ENCODE measurements around the gene ECE2.
"Not testable (repeated sequence)": the region's sequence is repeated elsewhere in the genome, so short reads cannot be mapped to it uniquely, and the experiment has no call there.

The ECE2 gene

GRCh38 chr3:184339001-184339400, 63.2 kb downstream of the ECE2 start:
- DNase-seq = no peak

- DNase-seq = not testable (repeated sequence)
Measured at GRCh38 chr3:184339451-184340135, 63.8 kb downstream of the ECE2 start.

- DNase-seq = no peak
Measured at GRCh38 chr3:184341925-184342324, 66.1 kb downstream of the ECE2 start.

Data from NCI-H226 (cell line).